Keratinocyte (primary cell): Measurements from ENCODE around the gene ALOX5AP. TPM values are rescaled to one million over a fixed set of nuclear protein-coding genes. Genes with fewer than 3 reads are reported as not detected.

ENCODE experiments used
- DNase-seq: peaks from one replicate; pipeline ENCODE4 v3.0.0-alpha.2; 2011; ENCODE audit warnings: low read depth, missing footprints, low spot score
- FAIRE-seq: peaks from 2 replicates; lab custom pipeline; 2011; peaks lifted over from hg19 to GRCh38; lab: Jason Lieb, UNC
- H2AFZ ChIP-seq: 2 replicates; pipeline ENCODE4 v1.6.0; 2012; ENCODE audit warnings: low read length, control low read depth, inconsistent platforms; ENCODE audit not compliant: control insufficient read depth
- H3K27ac ChIP-seq: 2 replicates; pipeline ENCODE4 v1.5.1; 2011; ENCODE audit warnings: low read length; ENCODE audit not compliant: control insufficient read depth, insufficient read depth
- H3K27me3 ChIP-seq: 3 replicates; pipeline ENCODE4 v1.6.0; 2011; ENCODE audit warnings: low read length; ENCODE audit not compliant: control insufficient read depth, insufficient read depth; ENCODE audit errors: extremely low read depth
- H3K36me3 ChIP-seq, 2 experiments: 2 replicates in 1 of 2; 3 replicates in 1 of 2; pipeline ENCODE4 v1.5.1; 2011; ENCODE audit warnings: low read length in 2 of 2, mild to moderate bottlenecking in 1 of 2; ENCODE audit not compliant: control insufficient read depth in 2 of 2, insufficient read depth in 2 of 2; ENCODE audit errors: extremely low read depth in 1 of 2
- H3K4me1 ChIP-seq: 3 replicates; pipeline ENCODE4 v1.5.1; 2011; ENCODE audit warnings: low read length; ENCODE audit not compliant: control insufficient read depth, insufficient read depth; ENCODE audit errors: extremely low read depth
- H3K4me2 ChIP-seq: 3 replicates; pipeline ENCODE4 v1.6.0; 2011; ENCODE audit warnings: low read depth, low read length; ENCODE audit not compliant: control insufficient read depth, insufficient read depth; ENCODE audit errors: extremely low read depth
- H3K4me3 ChIP-seq, 3 experiments: fragments of 200-600 bp in 1 of 3; sonication (generic) in 1 of 3; 2 replicates in 2 of 3; 3 replicates in 1 of 3; pipeline ENCODE4 v1.5.1; 2011 to 2016; ENCODE audit warnings: low read length in 3 of 3, mild to moderate bottlenecking in 3 of 3, control low read depth in 2 of 3, inconsistent platforms in 1 of 3, low read depth in 1 of 3, mixed read lengths in 1 of 3, mixed run types in 1 of 3, moderate library complexity in 1 of 3; ENCODE audit not compliant: control insufficient read depth in 2 of 3, insufficient read depth in 2 of 3; ENCODE audit errors: extremely low read depth in 1 of 3
- H3K79me2 ChIP-seq: 2 replicates; pipeline ENCODE4 v1.6.0; 2012; ENCODE audit warnings: low read length; ENCODE audit not compliant: control insufficient read depth, insufficient read depth
- H3K9ac ChIP-seq: 3 replicates; pipeline ENCODE4 v1.6.0; 2011; ENCODE audit warnings: low read length; ENCODE audit not compliant: control insufficient read depth, insufficient read depth; ENCODE audit errors: extremely low read depth
- H3K9me1 ChIP-seq: 3 replicates; pipeline ENCODE4 v1.6.0; 2011; ENCODE audit warnings: low read length; ENCODE audit not compliant: control insufficient read depth, insufficient read depth; ENCODE audit errors: extremely low read depth
- H3K9me3 ChIP-seq: 2 replicates; pipeline ENCODE4 v1.5.1; 2012; ENCODE audit warnings: low read depth, low read length; ENCODE audit not compliant: control insufficient read depth
- H4K20me1 ChIP-seq: 3 replicates; pipeline ENCODE4 v1.6.0; 2011; ENCODE audit warnings: low read length; ENCODE audit not compliant: control insufficient read depth, insufficient read depth; ENCODE audit errors: extremely low read depth
- CTCF ChIP-seq, 3 experiments: IDR thresholded peaks in 1 of 3; conservative IDR thresholded peaks in 1 of 3; optimal IDR thresholded peaks in 1 of 3; 2 replicates in 2 of 3; 3 replicates in 1 of 3; pipeline versions ENCODE3 to v1.5.1; 2011; ENCODE audit warnings: low read length in 3 of 3, mild to moderate bottlenecking in 3 of 3, moderate library complexity in 2 of 3, control low read depth in 1 of 3, inconsistent platforms in 1 of 3; ENCODE audit not compliant: insufficient read depth in 2 of 3; ENCODE audit errors: extremely low read depth in 1 of 3
- EZH2 ChIP-seq: IDR thresholded peaks from one replicate; pipeline ENCODE4 v1.6.1; 2012; ENCODE audit warnings: inconsistent platforms, mild to moderate bottlenecking, low read length, moderate library complexity
- dilution Hi-C: fragments of 300-500 bp; cut with MboI; formaldehyde crosslinking; loops from one replicate; pipeline ENCODE4 v1.7.0; 2020; ENCODE audit warnings: low sequenced_read_pairs; ENCODE audit not compliant: extremely low pct_ligation_motif_present
- polyA plus RNA-seq, 5 experiments: library from polyadenylated mRNA; depleted of rRNA in 3 of 5; stranded (reverse) in 3 of 5; stranded (forward) in 1 of 5; unstranded in 1 of 5; fragments of >200 nt; gene quantifications; 1 replicate in 1 of 5; 2 replicates in 3 of 5; 3 replicates in 1 of 5; pipeline versions ENCODE4 v1.2.1 to v1.2.3, GENCODE V29; 2011 to 2012; ENCODE audit warnings: missing spikeins in 2 of 5, low read depth in 1 of 5, low replicate concordance in 1 of 5

The ALOX5AP gene
- polyA plus RNA-seq, 1 donor (not counting 4 experiments of a cell fraction or from before 2014, with no cell fraction given) = 0.31 TPM

GRCh38 chr13:30799356-30799824 lies 64.0 kb downstream of the ALOX5AP start:
- no peak for TF ChIP-seq EZH2
- no peak for TF ChIP-seq CTCF (optimal IDR thresholded peaks at IDR 0.05 in 1 of 3, IDR thresholded peaks at IDR 0.05 in 1 of 3, conservative IDR thresholded peaks at IDR 0.05 in 1 of 3; ENCODE audit: extremely low read depth in 1 of 3, insufficient read depth in 2 of 3, low read length in 3 of 3)
- Histone ChIP-seq H3K79me2 (no peaks in the 10 kb centered on the region), H3K4me2 (no peak overlapping the region), H3K36me3 (no peaks in the 10 kb centered on the region), H3K4me1 (peaks cover 30% of the 10 kb centered on the region), H3K4me3 (no peak overlapping the region), H4K20me1 (no peaks in the 10 kb centered on the region), H2AFZ (no peak overlapping the region), H3K9me3 (no peaks in the 10 kb centered on the region), H3K27me3 (no peaks in the 10 kb centered on the region), H3K27ac (no peak overlapping the region), H3K9ac (no peak overlapping the region), H3K9me1 (no peaks in the 10 kb centered on the region)
- no peak for FAIRE-seq
- dilution Hi-C loops = loop anchor here (10.0 kb wide), 1 partner anchor 65 kb away; no protein-coding TSS in a partner anchor
- DNase-seq = no peak

- dilution Hi-C loops = loop anchor here (10.0 kb wide), 1 partner anchor 225 kb away; no protein-coding TSS in a partner anchor
- Histone ChIP-seq H3K27ac (no peak overlapping the region), H3K79me2 (no peaks in the 10 kb centered on the region), H3K4me2 (no peak overlapping the region), H3K9ac (no peak overlapping the region), H3K36me3 (no peaks in the 10 kb centered on the region), H3K4me3 (no peak overlapping the region), H3K4me1 (peaks cover 30% of the 10 kb centered on the region), H4K20me1 (no peaks in the 10 kb centered on the region), H3K27me3 (no peaks in the 10 kb centered on the region), H2AFZ (no peak overlapping the region), H3K9me3 (no peaks in the 10 kb centered on the region), H3K9me1 (no peaks in the 10 kb centered on the region)
- FAIRE-seq = no peak
- DNase-seq = no peak
- TF ChIP-seq EZH2 (no peak), CTCF (optimal IDR thresholded peaks at IDR 0.05 in 1 of 3, IDR thresholded peaks at IDR 0.05 in 1 of 3, conservative IDR thresholded peaks at IDR 0.05 in 1 of 3; ENCODE audit: extremely low read depth in 1 of 3, insufficient read depth in 2 of 3, low read length in 3 of 3) (no peak)
Observed at GRCh38 chr13:30800107-30800506, 64.8 kb downstream of the ALOX5AP start.
